MV-4-11 (cell line): ENCODE measurements around the gene IGHMBP2.
"Not testable (repeated sequence)": the region's sequence is repeated elsewhere in the genome, so short reads cannot be mapped to it uniquely, and the experiment has no call there.

Experiments
- DNase-seq: peaks from one replicate; lab custom pipeline; 2025; lab: John Stamatoyannopoulos, UW

Gene IGHMBP2

GRCh38 chr11:68963779-68964178, 60.1 kb downstream of the IGHMBP2 start:
- no peak for DNase-seq

GRCh38 chr11:68965901-68966853, 62.5 kb downstream of the IGHMBP2 start:
- no peak for DNase-seq

- no peak for DNase-seq
Measured at GRCh38 chr11:68966894-68967780, 63.4 kb downstream of the IGHMBP2 start.

GRCh38 chr11:68968306-68969250, 64.9 kb downstream of the IGHMBP2 start:
- no peak for DNase-seq

GRCh38 chr11:68969386-68969785, 65.7 kb downstream of the IGHMBP2 start:
- no peak for DNase-seq

- no peak for DNase-seq
Measured at GRCh38 chr11:68970921-68971636, 67.4 kb downstream of the IGHMBP2 start.

GRCh38 chr11:68973219-68973618, 69.5 kb downstream of the IGHMBP2 start:
- DNase-seq: no peak

DNA sequence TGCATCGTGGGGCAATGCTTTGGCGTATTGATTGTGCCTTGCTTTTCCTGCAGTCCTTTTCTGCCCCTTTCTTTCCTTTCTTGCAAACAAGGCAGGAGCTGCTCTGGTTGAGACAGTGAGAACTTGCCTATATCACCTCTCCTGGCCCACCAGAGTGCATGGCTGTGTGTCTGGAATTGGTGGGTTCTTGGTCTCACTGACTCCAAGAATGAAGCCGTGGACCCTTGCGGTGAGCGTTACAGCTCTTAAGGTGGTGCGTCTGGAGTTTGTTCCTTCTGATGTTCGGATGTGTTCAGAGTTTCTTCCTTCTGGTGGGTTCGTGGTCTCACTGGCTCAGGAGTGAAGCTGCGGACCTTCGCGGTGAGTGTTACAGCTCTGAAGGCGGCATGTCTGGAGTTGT, 70.0 kb downstream of the IGHMBP2 start:
- not testable (repeated sequence) for DNase-seq

DNA sequence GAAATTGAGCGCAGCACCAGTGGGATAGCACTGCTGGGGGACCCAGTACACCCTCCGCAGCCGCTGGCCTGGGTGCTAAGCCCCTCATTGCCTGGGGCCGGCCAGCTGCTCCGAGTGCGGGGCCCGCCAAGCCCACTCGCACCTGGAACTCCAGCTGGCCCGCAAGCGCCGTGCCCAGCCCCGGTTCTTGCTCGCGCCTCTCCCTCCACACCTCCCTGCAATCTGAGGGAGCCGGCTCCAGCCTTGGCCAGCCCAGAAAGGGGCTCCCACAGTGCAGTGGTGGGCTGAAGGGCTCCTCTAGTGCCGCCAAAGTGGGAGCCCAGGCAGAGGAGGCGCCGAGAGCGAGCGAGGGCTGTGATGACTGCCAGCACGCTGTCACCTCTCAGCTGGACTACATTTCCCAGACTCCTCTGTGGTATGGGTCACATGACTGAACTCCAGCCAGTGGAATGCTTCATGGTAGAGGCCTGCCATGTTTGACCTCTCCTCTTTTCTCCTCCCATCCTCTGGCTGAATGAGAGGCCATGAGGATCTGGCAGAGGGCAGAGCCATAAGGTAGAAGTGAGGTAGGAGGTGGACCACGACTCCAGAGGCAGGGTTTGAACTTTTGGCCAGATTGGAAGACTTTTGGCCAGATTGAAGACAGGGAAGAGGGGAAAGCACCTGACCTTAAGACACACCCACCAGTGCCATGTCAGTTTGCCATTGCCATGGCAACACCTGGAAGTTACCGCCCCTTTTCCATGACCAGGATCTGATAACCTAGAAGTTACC, 70.9 kb downstream of the IGHMBP2 start:
- DNase-seq: no peak

- DNase-seq: no peak
Measured at GRCh38 chr11:68976095-68976494, 72.4 kb downstream of the IGHMBP2 start.

DNA sequence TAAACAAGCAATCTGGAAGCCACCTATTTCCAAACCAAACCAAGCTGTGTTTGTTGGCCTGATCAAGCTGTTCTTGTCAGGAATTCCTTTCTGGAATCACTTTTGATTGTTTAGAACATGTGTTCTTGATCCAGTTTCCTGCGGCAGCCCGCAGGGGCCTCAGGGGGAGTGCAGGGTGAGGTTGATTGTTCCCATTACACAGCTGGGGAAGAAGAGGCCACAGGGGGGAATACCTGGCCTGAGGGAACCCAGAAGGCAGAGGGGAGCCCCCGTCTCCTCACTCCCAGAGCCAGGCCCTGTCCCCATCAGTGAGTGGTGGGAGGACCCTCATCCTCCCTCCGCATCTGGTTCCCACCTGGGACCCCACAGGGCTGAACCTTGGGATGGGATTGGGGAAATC, 72.9 kb downstream of the IGHMBP2 start:
- no peak for DNase-seq

- no peak for DNase-seq
Measured at GRCh38 chr11:68977781-68978625, 74.3 kb downstream of the IGHMBP2 start.

DNA sequence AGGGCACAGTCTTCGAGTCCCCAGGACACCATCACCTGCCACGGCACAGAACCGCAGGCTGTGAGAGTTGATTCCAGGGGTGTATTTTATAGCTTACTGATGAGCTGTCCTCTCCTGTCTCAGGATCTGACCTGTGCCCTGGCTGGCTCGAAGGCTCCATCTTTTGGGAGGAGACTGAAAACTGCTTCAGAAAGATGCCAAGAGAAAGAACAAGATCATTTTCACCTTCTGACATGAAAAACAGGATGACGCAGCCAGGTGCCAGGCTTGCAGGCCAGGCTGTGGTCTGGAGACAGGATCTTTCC, 74.9 kb downstream of the IGHMBP2 start:
- no peak for DNase-seq

- DNase-seq: no peak
Measured at GRCh38 chr11:68978931-68979594, 75.4 kb downstream of the IGHMBP2 start.

DNA sequence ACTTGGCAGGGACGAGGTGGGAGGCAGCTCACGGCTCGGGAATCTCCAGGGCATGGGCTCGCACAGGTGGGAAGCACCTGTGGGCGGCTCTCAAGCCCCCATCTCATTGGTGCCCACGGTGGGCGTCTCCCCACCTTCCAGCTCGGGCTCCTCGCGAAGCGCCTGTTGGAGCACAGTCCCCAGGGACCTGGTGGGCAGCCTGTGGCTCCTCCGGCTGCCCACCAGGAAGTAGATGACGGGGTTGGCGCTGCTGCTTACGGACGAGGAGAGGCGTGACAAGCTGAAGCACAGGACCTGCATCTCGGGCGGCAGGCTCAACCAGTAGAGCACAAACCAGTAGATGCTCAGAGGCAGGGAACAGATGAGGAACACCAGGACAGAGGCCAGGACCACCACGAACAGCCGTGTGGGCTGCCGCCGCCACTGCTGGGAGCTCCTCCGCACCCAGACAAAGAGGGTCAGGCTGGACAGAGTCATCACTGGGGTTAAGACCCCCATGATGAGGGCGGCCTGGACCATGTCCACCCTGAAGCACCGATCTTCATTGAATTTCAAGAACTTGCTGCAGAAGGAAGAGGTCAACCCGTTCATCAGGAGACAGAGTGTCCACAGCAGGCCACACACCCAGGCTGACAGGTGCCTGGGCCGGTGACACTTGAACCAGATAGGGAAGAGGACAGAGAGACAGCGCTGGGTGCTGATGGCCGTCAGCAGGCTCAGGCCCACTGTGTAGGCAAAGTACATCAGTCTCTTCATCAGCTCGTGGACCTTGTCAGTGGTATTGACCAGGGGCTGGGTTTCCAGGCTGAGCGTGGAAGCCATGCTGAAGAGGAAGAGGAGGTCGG, 76.5 kb downstream of the IGHMBP2 start:
- DNase-seq: no peak

GRCh38 chr11:68980776-68981065, 77.0 kb downstream of the IGHMBP2 start, which contains the start of gene MRGPRD:
Gene MRGPRD, minus strand, starts transcription at chr11:68980986. Its CDS starts 0 bp downstream, at chr11:68980986.
- DNase-seq: no peak

DNA sequence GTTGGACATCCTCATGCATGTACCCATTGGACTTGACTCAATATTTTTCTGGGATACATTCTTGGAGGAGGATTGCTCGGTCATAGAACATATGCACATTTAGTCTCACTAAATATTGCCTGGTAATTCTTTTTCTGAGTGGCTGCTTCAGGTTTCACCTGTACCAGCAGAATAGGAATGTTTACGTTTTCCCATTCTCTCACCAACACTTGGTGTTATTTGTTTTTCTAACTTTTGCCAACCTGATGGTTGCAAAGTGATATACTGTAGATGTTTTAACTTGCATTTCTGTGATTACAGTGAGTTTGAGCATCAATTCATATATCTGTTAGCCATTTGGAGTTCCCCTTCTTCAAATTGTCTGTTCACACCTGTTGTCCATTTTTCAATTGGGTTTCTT, 78.4 kb downstream of the IGHMBP2 start:
- DNase-seq: no peak

DNA sequence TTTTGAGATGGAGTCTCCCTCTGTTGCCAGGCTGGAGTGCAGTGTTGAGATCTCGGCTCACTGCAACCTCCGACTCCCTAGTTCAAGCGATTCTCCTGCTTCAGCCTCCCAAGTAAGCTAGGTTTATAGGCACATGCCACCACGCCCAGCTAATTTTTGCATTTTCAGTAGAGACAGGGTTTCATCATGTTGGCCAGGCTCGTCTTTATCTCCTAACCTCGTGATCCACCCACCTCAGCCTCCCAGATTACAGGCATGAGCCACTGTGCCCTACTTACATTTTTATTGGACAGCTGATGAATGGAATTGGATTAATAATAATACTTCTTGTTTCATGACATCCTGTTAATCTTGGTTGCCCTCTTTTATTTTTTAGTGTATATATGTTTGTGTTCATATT, 80.1 kb downstream of the IGHMBP2 start:
- DNase-seq: no peak
